ENCODE measurements around the gene PAXX.
"Not testable (repeated sequence)": the region's sequence is repeated elsewhere in the genome, so short reads cannot be mapped to it uniquely, and the experiment has no call there.

Gene PAXX

DNA sequence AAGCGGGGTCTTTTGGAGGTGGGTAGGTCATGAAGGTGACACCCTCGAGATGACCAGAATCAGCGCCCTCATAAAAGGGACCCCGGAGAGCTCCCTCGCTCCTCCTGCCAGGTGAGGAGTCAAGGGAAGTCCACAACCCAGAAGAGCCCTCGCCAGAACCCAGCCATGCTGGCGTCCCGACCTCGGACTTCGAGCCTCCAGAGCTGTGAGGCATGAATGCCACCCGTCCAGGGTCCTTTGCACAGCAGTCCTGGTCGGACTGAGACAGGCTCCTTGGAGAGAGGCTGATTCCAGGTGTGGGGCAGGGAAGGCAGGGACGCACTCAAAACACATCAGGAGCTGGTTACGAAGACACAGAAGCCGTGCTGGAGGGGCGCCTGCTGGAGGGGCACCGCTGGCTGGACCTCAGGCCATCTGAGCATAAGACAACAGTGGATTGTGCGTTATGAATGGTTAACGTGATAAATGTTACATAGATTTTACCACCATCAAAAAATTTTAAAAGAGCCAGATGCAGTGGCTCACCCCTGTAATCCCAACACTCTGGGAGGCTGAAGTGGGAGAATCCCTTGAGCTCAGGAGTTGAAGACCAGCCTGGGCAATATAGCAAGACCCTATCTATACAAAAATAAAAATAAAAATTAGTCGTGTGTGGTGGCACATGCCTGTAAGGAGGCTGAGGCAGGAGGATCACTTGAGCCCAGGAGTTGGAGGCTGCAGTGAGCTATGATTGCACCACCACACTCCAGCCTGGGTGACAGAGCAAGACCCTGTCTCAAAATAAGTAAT lies 9.8 kb downstream of the PAXX start:
- DNase-seq (ENCODE audit: low read depth, low spot score), result no peak

DNA sequence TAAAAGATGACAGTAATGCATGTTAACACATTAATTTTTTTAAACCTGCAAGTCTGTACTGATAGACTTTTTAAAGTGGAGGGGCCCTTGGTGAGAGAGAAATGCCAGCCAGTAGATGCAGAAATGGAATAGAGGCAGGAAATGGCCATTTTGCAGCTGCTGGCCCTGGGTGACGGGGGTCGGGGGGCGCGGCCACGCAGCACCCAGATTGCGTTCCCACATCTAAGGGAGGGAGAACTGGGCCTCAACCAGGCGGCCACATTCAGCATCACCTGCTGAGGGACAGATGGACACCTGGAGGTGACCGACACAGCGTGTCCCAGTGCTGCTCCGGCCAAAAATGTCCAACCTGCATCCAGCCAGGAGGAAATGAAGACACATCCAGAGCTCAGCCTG lies 10.4 kb downstream of the PAXX start:
- no peak for DNase-seq (ENCODE audit: low read depth, low spot score)

DNA sequence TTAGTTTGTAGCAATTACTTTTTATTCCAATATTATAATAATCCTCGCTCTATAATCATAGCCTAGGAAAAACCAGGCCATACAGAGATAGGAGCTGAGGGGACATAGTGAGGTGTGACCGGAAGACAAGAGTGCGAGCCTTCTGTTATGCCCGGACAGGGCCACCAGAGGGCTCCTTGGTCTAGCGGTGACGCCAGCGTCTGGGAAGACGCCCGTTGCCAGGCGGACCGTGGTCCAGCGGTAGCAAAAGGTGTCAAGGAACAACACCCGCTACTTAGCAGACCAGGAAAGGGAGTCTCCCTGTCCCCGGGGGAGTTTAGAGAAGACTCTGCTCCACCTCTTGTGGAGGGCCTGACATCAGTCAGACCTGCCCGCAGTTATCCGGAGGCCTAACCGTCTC lies 12.1 kb downstream of the PAXX start:
- DNase-seq (ENCODE audit: low read depth, low spot score), result not testable (repeated sequence)

DNA sequence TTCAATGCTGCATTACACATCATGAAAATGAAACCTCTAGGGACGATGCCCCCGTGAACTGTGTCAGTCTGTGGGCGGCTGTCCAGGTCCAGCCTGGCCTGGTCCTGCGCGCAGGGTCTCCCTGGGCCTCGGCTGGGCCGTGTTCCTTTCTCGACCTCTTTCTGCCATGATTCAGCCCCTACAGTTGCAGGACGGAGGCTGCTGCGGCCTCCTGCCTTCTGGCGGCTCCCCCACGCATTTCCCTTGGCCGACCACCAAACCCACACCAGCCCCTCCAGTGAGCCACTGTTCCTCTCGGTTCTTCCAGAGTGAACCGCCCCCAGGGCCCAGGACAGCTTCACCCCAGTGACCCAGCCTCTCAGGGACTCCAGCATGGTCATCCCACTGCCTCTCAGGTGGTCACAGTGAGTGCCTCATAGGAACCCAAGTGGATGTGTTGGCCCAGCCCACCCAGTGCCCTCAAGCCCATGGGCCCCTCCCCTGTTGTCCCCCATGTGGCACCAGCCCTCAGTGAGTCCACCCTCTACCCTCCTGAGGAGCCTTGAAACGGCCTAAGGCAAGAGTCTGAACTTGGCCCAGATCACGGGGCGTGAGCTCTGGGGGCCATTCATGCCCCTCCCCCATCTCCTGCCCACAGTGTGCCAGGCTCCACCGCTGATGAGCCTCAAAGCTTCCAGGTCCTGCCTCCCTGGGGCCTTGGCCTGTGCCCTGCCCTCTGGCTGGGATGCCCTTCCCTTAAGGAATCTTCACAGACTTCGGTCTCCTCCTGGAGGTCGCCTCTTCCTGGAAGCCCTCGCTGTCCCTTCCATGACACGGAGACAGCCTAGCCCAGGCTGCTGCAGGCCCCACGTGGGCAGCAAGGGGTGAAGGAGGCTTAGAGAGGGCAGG lies 14.1 kb downstream of the PAXX start:
- DNase-seq (ENCODE audit: low read depth, low spot score), result peak; percentile 49

DNA sequence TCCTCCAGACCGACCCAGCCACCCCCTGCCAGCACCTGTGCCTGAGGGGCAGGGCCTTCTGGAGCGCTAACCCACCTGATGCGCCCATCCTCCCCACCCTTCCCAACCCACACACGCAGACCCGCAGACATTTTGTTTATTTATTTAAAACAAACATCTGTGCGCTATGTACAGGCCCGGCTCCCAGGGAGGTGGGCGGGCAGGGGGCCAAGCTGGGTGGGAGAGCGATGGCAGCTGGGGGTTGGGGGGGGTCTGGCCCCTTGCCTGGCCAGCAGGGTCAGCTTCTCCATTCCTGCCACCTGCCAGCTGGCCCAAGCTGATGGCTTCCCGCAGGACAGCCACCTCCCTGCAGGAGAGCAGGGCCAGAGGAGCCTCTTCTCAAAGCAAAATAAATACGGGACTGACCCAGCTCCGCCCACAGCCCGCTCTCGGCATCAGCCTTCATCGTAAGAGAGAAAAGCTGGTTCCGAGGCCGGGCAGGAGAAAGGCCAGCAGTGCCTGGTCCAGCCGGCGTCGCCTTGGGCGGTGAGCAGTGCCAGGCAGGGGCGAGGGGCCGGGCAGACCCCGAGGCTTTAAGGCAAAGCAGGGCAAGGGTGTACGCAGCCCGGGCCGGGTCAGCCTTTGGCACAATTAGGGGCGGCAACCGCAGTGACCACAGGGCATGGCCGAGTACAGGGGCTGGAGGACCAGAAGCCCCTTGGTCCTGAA lies 15.0 kb downstream of the PAXX start:
- DNase-seq (ENCODE audit: low read depth, low spot score), result no peak

DNA sequence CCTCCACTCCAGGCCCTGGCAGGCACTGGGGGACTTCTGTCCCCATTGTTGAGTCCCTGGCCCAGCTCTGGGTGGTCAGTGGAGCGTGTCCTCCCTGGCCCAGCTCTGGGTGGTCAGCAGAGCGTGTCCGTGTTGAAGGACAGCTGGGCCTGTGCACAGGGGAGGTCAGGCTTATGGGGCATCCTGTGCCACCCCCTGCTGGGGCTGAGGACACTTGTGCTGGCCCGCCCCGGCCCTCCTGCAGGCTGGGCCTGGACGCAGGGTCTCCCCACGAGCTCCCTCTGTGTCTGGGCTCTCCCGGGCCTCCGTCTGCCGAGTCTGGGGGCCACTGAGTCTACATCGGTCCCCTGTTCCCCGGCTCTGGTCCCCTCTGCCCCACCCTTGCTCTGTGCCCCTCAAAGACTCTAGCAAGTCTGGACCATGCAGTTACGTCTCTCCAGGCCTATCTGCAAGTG lies 15.6 kb downstream of the PAXX start:
- DNase-seq (ENCODE audit: low read depth, low spot score), result no peak

DNA sequence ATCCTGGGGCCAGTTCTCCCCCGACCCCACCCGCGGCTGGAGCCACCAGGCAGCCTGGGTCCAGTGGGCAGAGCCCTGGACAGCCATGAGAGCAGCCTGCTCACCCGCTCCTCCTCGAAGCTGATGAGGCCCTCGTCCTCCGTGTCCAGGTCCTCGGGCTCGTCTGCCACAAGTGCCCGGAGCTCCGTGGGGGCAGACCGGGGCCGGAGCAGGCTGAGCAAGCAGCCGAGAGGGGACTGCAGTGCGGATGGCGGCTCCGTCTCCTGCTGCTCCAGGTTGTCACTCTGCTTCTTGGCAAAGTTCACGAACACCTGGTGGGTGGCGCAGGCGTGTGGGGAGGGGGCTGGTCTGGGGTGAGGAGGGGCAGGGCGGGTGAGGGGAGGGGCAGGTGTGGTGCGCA lies 16.1 kb downstream of the PAXX start:
- DNase-seq (ENCODE audit: low read depth, low spot score), result no peak

DNA sequence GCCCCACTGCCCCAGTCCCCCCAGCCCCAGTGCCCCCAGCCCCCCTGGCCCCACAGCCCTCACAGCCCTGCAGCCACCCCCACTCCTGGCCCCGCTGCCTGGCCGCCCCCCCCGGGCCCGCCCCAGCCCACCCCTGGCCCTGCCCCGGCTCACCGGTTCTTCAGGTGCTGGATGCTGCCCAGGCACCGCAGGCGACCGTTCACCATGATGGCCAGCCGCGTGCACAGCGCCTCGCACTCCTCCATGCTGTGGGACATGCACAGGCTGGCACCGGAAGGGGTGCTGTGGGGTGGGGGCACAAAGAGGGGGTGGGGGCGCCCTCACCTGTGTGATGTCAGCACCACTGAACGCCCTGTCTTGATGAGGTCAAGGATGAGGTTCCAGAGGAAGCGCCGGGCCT lies 17.0 kb downstream of the PAXX start:
- DNase-seq (ENCODE audit: low read depth, low spot score), result no peak

DNA sequence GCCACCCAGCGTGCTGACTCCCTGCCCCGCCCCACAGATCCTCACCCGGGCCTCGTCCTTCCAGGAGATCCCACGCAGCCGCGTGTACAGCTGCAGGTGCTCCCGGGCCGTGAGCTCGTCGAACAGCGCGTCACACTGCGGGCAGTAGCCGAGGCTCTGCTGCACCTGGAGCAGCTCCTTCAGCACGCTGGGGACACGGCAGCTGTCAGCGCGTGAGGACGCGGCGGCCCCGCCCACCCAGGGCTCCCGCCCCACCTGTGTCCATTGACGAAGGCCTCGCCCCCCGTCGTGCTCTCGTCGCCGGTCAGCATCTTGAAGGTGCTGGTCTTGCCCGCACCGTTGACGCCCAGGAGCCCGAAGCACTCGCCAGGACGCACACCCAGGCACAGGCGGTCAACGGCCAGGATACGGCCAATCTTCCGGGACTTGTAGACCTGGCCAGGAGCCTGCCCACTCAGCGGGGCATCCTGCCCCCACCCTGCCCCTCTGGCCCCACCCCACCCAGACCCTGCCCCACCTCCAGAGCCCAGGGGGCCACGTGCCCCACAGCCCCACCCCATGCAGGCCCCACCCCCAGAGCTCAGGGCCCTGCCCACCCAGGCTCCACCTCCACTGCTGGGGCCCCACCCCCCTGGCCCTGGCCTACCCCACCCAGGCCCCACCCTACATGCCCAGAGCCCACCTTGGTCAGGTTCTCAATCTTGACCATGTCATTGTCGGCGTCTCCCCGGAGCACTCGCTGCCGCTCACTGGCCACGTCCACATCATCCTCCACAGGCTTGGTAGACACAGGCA lies 17.9 kb downstream of the PAXX start:
- no peak for DNase-seq (ENCODE audit: low read depth, low spot score)

DNA sequence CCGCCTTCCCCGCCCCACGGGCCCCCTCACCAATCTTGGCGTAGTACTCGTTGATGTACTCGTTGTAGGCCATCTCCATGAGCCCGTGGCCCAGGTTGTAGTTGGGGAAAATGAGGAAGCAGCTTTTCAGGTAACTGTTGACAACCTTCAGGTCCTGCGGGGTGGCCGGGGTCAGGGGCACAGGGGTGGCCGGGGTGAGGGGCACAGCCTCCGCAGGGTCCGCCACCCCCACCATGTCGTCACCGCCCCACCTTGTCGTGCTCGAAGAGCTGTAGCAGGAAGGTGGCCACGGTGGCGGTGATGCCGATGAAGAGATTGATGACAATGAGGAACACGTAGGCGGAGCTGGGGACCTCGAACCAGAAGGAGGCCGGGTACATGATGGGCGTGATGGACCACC lies 18.9 kb downstream of the PAXX start:
- DNase-seq (ENCODE audit: low read depth, low spot score), result no peak

DNA sequence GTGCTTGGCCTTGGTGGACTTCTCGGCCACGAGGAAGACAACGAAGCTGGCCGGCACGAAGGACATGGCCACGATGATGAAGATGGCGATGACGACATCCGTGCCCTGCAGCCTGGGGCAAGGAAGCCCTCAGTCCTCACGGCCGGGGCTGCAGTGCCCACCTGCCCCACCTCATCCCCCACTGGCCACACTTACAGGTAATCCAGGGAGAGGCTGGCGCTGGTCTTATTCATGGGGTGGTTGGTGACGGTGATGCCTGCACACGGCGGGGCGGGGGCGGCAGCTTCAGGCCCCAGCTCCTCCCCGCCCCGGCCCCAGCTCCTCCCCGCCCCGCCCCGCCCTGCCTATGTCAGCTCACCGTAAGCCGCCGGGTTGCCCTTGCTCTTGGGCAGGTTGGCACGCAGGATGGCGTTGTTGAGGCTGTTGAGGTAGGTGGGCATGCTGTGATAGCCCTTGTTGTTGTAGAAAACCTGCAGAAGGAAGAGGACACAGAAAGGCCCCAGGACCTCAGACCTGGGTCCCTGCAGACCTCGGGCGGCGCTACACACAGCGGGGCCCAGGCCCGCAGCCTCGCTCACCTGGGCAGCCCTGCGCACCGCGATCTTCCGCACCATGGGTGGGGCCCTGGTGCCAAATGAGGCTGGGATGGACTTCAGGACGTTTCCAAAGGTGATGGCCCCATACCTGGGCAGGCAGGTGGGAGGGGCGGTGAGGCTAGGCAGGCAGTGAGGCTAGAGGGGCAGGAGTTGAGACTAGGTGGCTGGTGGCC lies 19.9 kb downstream of the PAXX start:
- DNase-seq (ENCODE audit: low read depth, low spot score), result no peak

DNA sequence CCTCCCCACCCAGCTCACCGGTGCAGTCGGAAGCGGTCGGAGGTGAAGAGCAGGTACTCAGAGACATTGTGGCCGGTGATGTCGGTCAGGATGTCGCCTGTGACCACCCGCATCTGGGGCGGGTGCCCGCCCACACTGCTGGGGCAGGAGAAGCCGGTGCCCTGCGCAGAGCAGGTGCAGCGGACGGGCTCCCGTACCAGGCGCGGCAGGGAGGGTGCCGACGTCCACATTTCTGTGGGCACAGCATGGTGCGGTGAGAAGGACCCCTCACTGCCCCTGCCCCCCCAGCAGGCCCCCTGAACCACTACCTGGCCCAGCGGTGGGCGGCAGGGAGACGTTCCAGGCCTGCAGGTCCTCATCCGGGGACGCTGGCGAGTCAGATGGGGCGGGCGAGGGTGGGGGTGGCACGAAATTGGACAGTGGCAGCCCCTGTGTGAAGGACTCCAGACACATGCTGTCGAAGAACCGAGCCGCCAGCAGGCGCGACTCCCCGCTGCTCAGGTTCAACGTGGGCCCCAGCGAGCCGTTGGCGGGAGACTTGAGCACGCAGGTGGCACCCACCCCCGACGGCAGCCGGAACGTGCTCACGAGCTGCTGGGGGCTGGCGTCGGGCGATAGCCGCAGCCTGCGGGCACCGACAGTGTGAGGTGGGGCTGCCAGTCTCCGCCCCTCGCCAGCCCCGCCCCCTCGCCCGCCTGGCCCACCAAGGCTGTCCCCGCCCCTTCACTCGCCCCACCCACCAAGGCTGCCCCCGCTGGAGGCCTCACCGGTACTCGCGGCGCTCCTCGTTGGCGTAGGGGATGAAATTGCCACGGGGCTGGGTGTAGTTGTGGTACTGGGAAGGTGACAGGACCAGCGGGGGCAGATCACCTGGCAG lies 20.7 kb downstream of the PAXX start:
- DNase-seq (ENCODE audit: low read depth, low spot score), result no peak

DNA sequence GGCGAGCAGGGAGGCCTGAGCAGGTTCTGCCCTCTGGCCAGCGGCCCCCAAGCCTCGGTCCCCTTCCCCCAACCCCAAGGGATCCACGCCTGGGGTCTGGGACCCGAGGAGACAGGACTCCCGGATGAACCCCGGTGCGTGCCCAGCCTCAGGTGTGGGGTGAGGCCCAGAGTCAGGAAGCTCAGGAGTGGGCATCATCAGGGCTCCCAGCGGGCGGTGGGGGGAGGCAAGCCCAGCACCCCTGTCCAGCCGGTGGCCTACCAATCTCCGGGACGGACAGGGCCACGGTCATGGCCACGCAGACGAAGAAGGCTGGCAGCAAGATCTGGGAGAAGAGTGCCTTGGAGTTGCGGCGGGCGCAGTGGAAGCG lies 21.3 kb downstream of the PAXX start:
- DNase-seq (ENCODE audit: low read depth, low spot score), result no peak

DNA sequence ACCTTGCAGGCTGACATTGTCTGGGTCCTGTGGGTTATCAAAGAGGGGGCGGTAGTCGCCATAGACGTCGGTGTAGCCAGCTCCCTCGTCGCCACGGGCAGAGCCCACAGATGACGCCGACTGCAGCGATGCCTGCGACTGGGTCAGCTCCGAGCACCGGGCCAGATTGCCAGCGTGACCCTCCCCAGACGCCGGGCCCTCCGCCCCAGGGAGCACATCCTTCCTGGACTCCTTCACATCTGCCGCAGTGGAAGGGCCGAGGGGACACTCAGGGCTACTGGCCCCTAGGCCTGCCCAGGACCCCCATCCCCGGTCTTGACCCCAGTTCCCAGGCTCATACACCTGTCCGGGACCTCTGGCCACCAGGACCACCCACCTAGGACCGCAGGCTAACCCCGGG lies 21.9 kb downstream of the PAXX start:
- no peak for DNase-seq (ENCODE audit: low read depth, low spot score)

DNA sequence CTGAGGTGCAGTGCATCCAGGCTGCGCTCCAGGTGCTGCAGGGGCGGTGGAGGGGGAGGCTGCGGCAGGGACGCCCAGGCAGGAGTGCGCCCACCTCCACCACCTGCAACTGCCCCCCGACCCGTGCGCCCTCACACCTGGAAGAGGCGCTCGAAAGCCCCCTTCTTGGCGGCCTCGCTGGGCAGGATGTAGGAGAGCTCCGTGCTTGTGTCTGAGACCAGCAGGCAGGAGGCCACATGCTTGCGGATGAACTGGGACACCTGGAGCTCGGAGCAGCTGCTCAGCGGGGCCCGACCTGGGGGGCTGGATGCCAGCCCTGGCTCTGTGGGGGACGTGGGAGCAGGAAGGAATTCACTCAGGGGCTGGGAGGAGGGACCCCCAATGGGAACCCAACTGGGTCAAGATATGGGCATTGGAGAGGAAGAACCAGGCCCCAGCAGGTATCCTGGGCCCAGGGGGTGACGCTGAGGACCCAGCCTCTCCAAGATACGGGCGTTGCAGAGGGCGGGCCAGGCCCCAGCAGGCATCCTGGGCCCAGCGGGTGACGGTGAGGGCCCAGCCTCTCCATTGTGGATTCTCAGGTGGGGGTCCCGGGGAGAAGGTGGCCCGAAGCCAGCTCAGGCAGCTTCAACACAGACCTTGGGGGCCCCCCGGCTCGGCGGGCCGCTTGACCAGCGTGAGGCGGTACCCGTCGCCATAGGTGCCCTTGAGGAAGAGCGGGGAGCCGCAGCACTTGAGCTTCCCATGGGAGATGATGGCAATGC lies 22.7 kb downstream of the PAXX start:
- DNase-seq (ENCODE audit: low read depth, low spot score), result no peak

DNA sequence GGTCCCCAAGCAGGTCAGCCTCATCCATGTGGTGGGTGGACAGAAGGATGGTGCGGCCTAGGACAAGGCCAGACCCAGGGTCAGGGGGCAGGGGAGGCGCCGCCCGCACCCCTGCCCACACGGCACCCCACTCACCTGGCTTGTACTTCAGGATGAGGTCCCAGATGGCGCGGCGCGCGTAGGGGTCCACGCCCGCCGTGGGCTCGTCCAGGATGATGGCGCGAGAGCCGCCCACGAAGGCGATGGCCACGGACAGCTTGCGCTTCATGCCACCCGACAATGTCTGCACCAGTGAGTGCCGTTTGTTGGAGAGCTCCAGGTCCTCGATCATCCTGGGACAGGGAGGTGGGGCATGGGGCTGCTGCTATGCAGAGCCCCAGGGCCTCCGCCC lies 23.3 kb downstream of the PAXX start:
- DNase-seq (ENCODE audit: low read depth, low spot score), result no peak

DNA sequence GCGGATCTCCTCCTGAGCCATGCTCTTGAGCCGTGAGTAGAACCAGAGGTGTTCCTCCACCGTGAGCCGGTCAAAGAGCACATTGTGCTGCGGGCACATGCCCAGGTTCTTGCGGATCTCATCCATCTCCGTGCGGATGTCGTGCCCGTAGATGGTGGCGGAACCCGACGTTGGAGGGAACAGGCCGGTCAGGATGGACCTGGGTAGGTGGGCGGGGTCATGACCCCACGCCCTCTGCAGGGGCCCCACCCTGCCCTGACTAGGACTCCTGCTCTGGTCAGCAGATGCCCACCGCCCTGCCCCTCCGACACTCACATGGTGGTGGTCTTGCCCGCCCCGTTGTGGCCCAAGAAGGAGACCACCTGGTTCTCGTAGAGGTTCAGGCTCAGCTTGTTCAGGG lies 23.8 kb downstream of the PAXX start:
- DNase-seq (ENCODE audit: low read depth, low spot score), result no peak

DNA sequence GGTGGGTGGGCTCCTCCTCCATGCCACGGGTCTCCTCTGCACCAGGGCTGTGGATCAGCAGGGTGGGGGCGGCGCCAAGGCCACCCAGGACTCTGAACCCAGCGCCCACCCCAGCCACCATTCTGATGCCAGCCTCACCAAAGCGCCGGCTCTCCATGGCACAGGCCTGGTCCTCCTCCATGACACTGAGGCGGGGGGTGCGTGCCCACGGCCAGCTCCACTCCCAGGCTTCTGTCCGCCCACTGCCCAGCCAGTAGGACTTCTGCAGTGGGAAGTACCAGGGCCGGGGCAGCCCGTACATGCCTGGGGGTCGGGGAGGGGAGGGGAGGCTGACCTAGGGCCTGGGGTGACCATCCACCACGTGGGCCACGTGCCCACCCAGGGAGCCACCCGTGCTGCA lies 24.2 kb downstream of the PAXX start:
- no peak for DNase-seq (ENCODE audit: low read depth, low spot score)

DNA sequence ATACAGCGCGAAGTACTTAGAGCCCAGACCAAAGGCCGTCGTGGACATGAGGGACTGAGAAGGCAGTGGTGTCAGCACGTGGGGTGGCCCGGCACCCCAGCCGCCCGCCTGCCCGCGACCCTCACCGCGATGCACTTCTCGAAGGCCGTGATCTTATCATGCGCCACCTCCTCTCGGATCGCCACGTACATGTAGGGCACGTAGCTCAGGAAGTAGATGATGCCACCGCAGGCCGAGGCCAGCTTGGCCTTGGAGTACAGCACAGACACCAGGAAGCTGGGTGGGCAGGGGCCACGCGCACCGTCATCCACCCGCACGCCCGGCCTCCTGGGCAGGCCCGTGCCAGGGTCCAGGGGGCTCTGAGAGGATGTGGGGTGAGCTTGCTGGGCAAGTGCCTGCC lies 24.8 kb downstream of the PAXX start:
- DNase-seq (ENCODE audit: low read depth, low spot score), result no peak
